NCI-H774 (cell line): ENCODE results near the gene IRX5.

Source experiments
- DNase-seq: peaks from one replicate; lab custom pipeline; 2025; lab: John Stamatoyannopoulos, UW

The IRX5 gene

GRCh38 chr16:54952195-54952594 is 21.5 kb downstream of the IRX5 start:
- DNase-seq: no peak

- no peak for DNase-seq
Observed at GRCh38 chr16:54953461-54953860, 22.8 kb downstream of the IRX5 start.

GRCh38 chr16:54954220-54954619 is 23.6 kb downstream of the IRX5 start:
- DNase-seq: no peak

GRCh38 chr16:54955757-54956156 is 25.1 kb downstream of the IRX5 start:
- DNase-seq: no peak

GRCh38 chr16:54957403-54958166 is 26.9 kb downstream of the IRX5 start:
- DNase-seq: peak; percentile 27

GRCh38 chr16:54962045-54962444 is 31.4 kb downstream of the IRX5 start:
- no peak for DNase-seq

- no peak for DNase-seq
Observed at GRCh38 chr16:54964239-54964638, 33.6 kb downstream of the IRX5 start.

- DNase-seq: no peak
Observed at GRCh38 chr16:54965464-54965863, 34.8 kb downstream of the IRX5 start.

GRCh38 chr16:54968011-54968410 is 37.3 kb downstream of the IRX5 start:
- no peak for DNase-seq

- no peak for DNase-seq
Observed at GRCh38 chr16:54968784-54969183, 38.1 kb downstream of the IRX5 start.

- no peak for DNase-seq
Observed at GRCh38 chr16:54970016-54970415, 39.4 kb downstream of the IRX5 start.

- no peak for DNase-seq
Observed at GRCh38 chr16:54974367-54974766, 43.7 kb downstream of the IRX5 start.

- DNase-seq: no peak
Observed at GRCh38 chr16:54976651-54977200, 46.1 kb downstream of the IRX5 start.

GRCh38 chr16:54977211-54977610 is 46.5 kb downstream of the IRX5 start:
- no peak for DNase-seq

- DNase-seq: no peak
Observed at GRCh38 chr16:54980821-54981220, 50.2 kb downstream of the IRX5 start.
